ENCODE measurements around the gene NVL.

The NVL gene

DNA sequence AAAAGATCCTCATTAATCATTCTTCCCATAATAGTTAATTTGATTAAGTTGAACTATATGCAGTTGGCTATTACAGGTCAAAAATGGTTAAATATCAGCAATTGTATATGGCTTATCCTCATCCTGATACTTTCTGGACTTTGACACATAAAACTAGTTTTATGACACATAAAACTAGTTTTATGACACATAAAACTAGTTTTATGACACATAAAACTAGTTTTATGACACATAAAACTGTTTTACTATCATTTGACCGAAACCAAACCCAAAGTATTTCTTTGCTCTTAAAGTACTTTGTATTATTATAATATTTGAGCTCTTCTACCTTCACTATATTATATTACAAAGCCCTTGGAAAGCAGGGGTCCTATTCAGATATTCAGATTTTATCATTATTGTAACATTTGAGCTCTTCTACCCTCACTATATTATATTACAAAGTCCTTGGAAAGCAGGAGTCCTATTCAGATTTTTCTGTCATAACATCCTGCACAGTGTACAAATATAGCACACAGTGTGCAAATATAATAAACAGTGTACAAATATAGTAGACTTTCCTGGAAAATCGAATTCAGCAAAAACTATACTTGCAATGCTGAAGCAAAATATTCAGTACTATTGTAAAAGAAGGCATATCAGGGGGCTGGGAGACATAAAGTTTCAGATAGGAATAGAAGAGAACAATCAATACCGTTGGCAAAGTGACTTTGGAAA is 53.0 kb downstream of the NVL start:
- DNase-seq: no peak

DNA sequence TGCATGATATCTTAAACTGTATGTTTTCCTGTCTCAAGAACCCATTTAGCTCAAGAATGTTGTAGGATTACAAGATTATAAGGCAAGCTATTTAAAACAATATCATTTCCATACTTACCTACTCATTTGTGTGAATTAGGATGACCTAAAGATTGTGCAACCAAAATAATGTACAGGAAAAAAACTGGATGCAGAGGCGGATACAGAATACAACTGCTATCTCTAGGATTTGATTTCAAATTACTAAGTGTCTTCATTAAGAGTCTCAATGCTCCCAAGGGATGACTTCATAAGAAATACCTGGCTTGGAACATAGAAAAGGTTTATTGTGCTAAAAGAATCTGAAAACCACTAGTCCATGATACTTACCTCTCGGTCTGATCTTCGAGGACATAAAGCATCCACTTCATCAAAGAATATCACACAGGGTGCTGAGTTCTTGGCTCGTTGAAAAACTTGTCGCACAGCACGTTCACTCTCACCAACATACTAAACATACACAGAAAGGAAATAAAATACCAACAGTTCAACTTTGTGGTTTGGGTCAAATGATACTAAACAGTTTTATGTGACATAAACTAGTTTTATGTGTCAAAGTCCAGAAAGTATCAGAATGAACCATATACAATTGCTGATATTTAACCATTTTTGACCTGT is 54.9 kb downstream of the NVL start:
- DNase-seq: no peak

- no peak for DNase-seq
These were observed 56.3 kb downstream of the NVL start for GRCh38 chr1:224273641-224274040.

GRCh38 chr1:224271106-224271505 is 58.9 kb downstream of the NVL start:
- no peak for DNase-seq

DNA sequence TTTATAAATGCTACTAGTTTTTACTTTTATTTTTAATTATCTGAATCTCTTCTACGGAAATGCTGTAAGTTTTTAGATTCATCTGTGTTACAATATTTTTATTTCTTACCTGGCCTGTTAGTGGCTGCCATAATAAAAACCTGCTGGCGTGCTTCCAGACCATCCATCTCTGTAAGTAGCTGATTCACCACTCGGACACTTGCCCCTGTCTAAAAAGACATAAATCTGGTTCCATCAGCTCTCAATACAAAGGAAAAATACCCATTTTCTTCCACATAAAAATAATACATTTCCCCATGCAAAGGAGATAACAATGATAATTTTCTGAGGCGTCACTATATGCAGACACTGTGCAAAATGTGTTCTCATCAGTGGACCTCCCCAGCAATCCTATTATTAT is 62.0 kb downstream of the NVL start:
- no peak for DNase-seq

GRCh38 chr1:224266915-224267856 is 62.8 kb downstream of the NVL start:
- no peak for DNase-seq

DNA sequence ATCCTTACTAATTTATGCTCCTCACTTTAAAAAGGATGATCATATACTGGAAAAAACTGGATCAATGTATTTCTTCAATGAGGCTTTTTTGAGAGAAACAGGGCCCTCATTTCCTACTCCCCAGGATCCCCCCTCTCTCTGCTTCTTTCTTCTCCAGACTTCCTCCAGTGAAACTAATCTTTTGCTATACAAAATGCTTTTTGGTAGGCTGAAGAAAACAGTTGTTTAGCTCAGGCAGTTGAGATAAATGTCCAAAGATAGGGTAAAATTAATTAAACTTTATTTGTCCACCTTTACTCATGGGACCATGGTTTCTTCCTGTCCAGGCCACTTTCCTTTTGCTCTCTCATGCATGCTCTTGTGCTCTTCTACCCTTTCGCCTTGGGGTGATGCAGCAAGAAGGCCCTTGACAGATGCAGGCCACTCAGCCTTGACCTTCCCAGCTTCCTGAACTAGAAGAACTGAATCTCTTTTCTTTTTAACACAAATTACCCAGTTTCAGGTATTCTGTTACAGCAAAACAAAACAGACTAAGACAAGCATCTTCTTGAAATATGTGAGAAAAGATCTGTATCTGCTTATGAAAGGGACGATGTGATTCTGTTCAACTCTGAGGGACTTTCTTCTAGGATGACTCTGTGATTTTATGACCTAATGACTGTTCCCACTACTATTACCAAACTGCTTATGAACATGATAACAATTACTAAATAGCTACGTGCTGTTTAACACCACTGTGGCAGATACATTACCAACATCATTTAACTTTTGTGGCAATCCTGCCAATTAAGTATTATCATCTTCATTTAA is 63.7 kb downstream of the NVL start:
- no peak for DNase-seq

- no peak for DNase-seq
These were observed 65.7 kb downstream of the NVL start for GRCh38 chr1:224264321-224264720.

- DNase-seq: no peak
These were observed 67.5 kb downstream of the NVL start for GRCh38 chr1:224262373-224263054.

DNA sequence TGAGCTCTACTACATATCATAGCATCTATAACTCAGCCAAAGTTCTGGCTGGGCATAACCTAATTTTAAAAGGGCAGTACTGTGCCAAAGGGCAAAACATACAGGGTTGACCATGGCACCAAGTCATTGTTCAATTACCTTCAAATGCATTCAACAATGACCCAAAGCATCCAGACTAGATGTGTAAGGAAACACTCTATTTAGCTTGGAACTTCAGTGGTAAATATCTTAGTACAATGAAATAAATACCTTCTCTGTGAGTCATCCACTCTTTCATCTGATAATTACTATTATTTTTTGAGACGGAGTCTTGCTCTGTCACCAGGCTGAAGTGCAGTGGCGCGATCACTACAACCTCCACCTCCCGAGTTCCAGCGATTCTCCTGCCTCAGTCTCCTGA is 70.0 kb downstream of the NVL start:
- DNase-seq: no peak

DNA sequence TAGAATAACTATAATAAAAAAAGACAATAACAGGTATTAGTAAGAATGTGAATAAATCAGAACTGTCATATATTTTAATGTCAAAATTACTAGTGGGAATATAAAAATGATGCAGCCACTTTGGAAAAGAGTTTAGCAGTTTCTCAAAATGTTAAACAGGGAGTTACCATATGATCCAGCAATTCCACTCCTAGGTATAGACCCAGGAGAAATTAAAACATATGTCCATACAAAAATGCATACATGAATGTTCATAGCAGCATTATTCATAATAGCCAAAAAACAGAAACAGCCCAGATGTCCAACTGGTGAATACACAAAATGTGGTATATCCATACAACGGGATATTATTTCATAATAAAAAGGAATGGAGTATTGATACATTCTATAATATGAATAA is 71.6 kb downstream of the NVL start:
- no peak for DNase-seq

- DNase-seq: no peak
These were observed 73.3 kb downstream of the NVL start for GRCh38 chr1:224256640-224257039.

GRCh38 chr1:224253721-224254120 is 76.3 kb downstream of the NVL start:
- no peak for DNase-seq

DNA sequence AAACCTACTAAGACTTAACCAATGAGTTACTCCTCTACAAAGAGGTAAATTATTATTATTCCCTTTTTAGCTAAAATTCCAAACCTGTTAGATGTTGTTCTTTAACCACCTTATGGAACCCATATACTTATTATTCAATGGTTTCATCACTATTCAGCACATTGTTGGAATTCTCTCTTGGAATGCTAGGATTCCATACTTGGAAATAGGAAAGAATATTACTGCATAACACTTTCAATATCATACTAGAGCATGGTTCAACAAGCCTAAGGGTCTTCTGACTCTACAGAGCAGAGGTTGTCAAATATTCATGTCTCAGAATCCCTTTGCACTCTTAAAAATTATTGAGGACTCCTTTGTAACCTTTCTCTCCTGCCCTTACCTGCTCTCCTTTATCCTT is 77.5 kb downstream of the NVL start:
- DNase-seq: no peak

- no peak for DNase-seq
These were observed 78.2 kb downstream of the NVL start for GRCh38 chr1:224251741-224252146.

- peak; percentile 23 for DNase-seq
These were observed 84.8 kb downstream of the NVL start for GRCh38 chr1:224245188-224245587.

DNA sequence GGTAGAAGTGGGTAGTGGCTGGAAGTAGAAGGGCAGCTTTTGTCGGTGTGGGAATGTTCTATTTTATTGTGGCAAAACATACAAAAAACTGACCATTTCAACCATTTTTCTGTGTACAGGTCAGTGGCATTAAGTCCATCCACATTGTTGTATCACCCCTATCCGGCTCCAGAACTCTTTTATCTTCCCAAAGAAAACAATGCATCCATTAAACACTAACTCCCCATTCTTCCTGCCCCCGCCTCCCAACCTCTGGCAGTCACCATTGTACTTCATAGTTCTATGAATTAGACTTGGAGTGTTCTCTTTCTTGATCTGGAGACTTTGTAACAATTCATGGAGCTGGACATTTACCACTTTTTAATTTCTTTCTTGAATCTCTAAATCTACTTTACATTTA is 91.2 kb downstream of the NVL start:
- no peak for DNase-seq

GRCh38 chr1:224238212-224238611 is 91.8 kb downstream of the NVL start:
- no peak for DNase-seq

DNA sequence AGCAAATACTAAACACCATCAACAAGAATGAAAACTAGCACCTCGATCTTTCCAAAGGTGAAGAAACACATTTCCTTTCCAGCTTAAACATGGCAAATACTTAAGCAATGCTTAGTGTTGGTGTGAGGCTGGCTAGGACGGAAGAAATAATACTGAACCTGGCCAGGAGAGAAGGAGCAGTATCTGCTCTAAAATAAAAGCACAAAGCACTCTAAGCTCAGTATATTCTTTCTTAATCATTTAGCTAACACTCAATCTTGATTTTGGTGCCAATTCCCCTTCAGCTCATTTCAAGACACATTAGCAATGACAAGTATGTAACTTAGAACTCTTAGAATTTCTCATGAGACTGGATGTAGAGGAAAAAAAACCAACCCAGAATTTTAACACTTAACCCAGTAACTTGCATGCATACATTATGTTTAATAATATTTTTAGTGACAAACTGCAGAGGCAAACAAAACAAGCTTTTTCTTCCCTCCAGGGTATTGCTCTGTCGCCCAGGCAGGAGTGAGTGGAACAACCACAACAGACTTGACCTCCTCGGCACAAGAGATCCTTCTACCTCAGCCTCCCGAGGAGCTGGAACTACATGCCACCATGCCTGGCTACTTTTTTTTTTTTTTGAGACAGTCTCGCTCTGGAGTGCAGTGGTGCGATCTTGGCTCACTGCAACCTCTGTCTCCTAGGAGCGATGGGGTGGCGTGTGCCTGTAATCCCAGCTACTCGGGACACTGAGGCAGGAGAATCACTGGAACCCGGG is 92.7 kb downstream of the NVL start:
- DNase-seq: no peak

DNA sequence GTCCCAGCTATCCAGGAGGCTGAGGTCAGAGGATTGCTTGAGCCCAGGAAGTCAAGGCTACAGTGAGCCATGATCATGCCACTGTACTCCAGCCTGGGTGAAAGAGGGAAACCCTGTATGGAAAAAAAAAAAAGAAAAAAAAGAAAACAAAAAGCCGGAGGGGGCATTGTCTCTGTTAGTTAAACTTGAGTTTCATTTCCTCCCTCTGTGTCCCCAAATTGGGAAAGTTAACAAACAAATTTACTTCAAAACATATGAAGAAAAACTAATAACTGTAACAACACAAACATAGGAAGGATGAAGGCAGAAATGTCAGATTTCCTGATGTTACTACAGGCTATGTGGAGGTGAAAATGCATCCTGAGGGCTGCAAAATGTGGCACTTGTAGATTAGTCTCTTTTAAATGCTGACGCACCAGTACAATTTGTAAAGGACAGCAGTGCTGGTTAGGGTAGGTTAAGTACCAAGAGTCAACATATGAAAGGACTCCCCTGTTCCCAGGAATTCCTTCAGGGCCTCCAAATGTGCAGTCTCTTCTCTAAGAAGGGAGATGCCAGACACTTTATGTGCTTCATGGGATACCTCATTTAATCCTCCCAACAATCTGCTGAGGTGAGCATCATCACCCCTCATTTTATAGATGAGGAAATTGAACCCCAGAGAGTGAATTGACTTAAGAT is 94.0 kb downstream of the NVL start:
- DNase-seq: no peak

DNA sequence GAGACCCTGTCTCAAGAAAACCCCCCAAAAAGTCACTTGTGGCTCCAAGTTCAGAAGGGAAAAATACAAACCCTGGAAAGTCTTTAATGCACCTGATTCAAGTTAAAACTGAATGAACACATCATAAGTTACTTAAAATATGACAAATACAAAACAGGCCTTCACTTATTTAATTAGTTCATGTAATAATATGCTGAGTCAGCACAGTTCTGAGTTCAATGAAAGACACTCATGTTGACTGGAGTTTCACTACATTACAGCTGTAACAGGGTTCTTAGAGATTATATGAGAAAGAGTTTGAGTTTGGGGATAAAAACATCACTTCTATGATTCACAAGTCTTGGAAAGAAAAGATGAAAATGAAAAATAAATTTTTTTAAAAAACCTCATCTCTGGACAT is 96.0 kb downstream of the NVL start:
- no peak for DNase-seq

Measured in GDM1 (cell line).